Measurements from ENCODE around the gene ASB2. TPM values are rescaled to one million over a fixed set of nuclear protein-coding genes. Genes with fewer than 3 reads are reported as not detected.

ASB2 gene
- total and polyA plus RNA-seq, 2 of the 8 experiments (the other 6 are each of a cell fraction or from before 2014, with no cell fraction given): 1.0 to 2.1 TPM

DNA sequence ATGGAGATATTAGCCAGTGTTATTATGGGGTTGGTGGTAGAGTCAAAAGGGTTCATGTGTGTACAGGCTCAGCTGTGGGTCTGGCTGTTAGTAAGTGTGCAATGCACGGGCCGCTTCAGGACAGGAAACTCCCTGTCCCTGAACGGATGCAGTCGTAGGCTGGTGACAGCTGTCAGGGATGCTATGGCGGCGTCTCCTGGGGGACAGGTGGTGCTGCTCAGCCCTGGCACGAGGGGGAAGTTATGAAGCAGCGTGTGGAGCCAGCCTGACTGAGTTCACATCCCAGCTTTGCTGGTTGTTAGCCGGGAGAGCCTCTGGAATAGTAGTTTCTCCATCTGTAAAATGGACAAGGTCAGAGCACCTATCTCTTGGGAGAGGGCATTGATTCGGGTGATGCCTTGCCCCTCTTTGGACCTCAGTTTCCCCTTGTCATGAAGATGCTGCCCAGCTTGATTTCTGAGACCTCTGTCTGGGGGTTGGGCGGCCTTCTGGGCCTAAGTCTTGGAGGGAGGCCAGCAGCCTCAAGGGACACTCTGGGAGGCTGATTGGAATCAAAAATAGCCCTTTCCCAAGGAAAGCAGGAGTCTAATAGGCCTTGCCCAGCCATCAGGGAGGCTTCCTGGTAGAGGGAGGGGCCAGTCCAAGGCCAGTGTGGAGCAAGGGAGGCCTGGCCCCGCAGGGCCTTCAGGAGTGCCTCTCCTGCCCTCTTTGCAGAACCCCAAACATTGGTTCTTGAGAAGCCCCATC is 7.1 kb downstream of the ASB2 start (continued):
- TF ChIP-seq, protein P1, sequence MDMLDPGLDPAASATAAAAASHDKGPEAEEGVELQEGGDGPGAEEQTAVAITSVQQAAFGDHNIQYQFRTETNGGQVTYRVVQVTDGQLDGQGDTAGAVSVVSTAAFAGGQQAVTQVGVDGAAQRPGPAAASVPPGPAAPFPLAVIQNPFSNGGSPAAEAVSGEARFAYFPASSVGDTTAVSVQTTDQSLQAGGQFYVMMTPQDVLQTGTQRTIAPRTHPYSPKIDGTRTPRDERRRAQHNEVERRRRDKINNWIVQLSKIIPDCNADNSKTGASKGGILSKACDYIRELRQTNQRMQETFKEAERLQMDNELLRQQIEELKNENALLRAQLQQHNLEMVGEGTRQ (IDR thresholded peaks at IDR 0.05; ENCODE audit: low read length): no peak
